OCI-LY1 (cell line): Measurements from ENCODE around the gene PPP2R2C.

Experiments used
- H2AFZ ChIP-seq: fragments of 200-600 bp; sonication (generic), shearing (Covaris generic); 2 replicates; pipeline ENCODE4 v1.6.0; 2014; ENCODE audit warnings: antibody characterized with exemption, mild to moderate bottlenecking, low read length
- H3F3A ChIP-seq: fragments of 200-600 bp; sonication (generic), shearing (Covaris generic); 2 replicates; pipeline ENCODE4 v1.6.0; 2014; ENCODE audit warnings: mild to moderate bottlenecking, antibody characterized with exemption, low read length, moderate library complexity; ENCODE audit not compliant: insufficient read depth
- H3K27ac ChIP-seq: fragments of 200-600 bp; sonication (generic); 2 replicates; pipeline ENCODE4 v1.5.1; 2014; ENCODE audit warnings: low read length, mixed run types, mild to moderate bottlenecking, low read depth; ENCODE audit not compliant: poor library complexity, severe bottlenecking
- H3K27me3 ChIP-seq: fragments of 200-600 bp; sonication (generic); 2 replicates; pipeline ENCODE4 v1.6.0; 2014; ENCODE audit warnings: antibody characterized with exemption, mild to moderate bottlenecking, low read length, moderate library complexity; ENCODE audit not compliant: insufficient read depth
- H3K36me3 ChIP-seq: fragments of 200-600 bp; sonication (generic); 2 replicates; pipeline ENCODE4 v1.6.1; 2014; ENCODE audit warnings: mild to moderate bottlenecking, antibody characterized with exemption, low read length, moderate library complexity, mixed read lengths; ENCODE audit not compliant: insufficient read depth
- H3K4me1 ChIP-seq: fragments of 200-600 bp; sonication (generic); 2 replicates; pipeline ENCODE4 v1.5.1; 2014; ENCODE audit warnings: mild to moderate bottlenecking, low read length, moderate library complexity; ENCODE audit not compliant: insufficient read depth, severe bottlenecking
- H3K4me2 ChIP-seq: fragments of 200-600 bp; sonication (generic), shearing (Covaris generic); 2 replicates; pipeline ENCODE4 v1.6.1; 2014; ENCODE audit warnings: low read length
- H3K4me3 ChIP-seq: fragments of 200-600 bp; sonication (generic); 2 replicates; pipeline ENCODE4 v1.5.1; 2014; ENCODE audit warnings: low read length, low read depth, mild to moderate bottlenecking, mixed read lengths; ENCODE audit not compliant: poor library complexity, severe bottlenecking
- H3K79me2 ChIP-seq: fragments of 200-600 bp; shearing (Covaris generic); 2 replicates; pipeline ENCODE4 v1.6.1; 2016; ENCODE audit warnings: mixed run types, low read length, mixed read lengths; ENCODE audit not compliant: insufficient read depth
- H3K9ac ChIP-seq: fragments of 200-600 bp; sonication (generic), shearing (Covaris generic); 2 replicates; pipeline ENCODE4 v1.6.1; 2014; ENCODE audit warnings: mild to moderate bottlenecking, low read length, mixed read lengths
- H3K9me2 ChIP-seq: fragments of 200-600 bp; sonication (generic), shearing (Covaris generic); 2 replicates; pipeline ENCODE4 v1.6.1; 2014; ENCODE audit warnings: low read depth, mild to moderate bottlenecking, low read length, mixed read lengths
- H3K9me3 ChIP-seq: fragments of 200-600 bp; shearing (Covaris generic); 2 replicates; pipeline ENCODE4 v1.6.1; 2014; ENCODE audit warnings: low read length, mixed read lengths
- H4K20me1 ChIP-seq: fragments of 200-600 bp; sonication (generic), shearing (Covaris generic); 2 replicates; pipeline ENCODE4 v1.6.0; 2016; ENCODE audit warnings: mild to moderate bottlenecking, low read length; ENCODE audit not compliant: insufficient read depth
- CTCF ChIP-seq: fragments of 200-600 bp; sonication (generic), shearing (Covaris generic); IDR thresholded peaks from 2 replicates; pipeline ENCODE4 v1.5.1; 2017; ENCODE audit warnings: mild to moderate bottlenecking, antibody characterized with exemption, low read length, moderate library complexity, mixed read lengths
- EZH2 ChIP-seq: fragments of 200-600 bp; sonication (generic), shearing (Covaris generic); IDR thresholded peaks from 2 replicates; pipeline ENCODE4 v1.8.0; 2017; ENCODE audit warnings: borderline replicate concordance, mixed run types, mild to moderate bottlenecking, antibody characterized with exemption, low read length, moderate library complexity, mixed read lengths

PPP2R2C gene

GRCh38 chr4:6447672-6448171 lies 24.7 kb downstream of the PPP2R2C start:
- no peak overlapping the region for H2AFZ ChIP-seq
- no peak for TF ChIP-seq CTCF
- TF ChIP-seq EZH2: no peak
- H3F3A ChIP-seq: no peaks in the 10 kb centered on the region
- no peaks in the 10 kb centered on the region for H4K20me1 ChIP-seq
- H3K36me3 ChIP-seq: no peaks in the 10 kb centered on the region
- H3K9me3 ChIP-seq: no peaks in the 10 kb centered on the region
- H3K4me2 ChIP-seq: no peak overlapping the region
- H3K27me3 ChIP-seq: no peaks in the 10 kb centered on the region
- H3K4me1 ChIP-seq: no peaks in the 10 kb centered on the region
- no peaks in the 10 kb centered on the region for H3K9me2 ChIP-seq
- no peaks in the 10 kb centered on the region for H3K79me2 ChIP-seq
- no peak overlapping the region for H3K4me3 ChIP-seq
- no peak overlapping the region for H3K27ac ChIP-seq
- no peak overlapping the region for H3K9ac ChIP-seq

GRCh38 chr4:6446538-6447451 lies 25.6 kb downstream of the PPP2R2C start:
- Histone ChIP-seq H3K9ac (no peak overlapping the region), H3K4me1 (no peaks in the 10 kb centered on the region), H4K20me1 (no peaks in the 10 kb centered on the region), H3K4me3 (no peak overlapping the region), H3K27me3 (no peaks in the 10 kb centered on the region), H3K4me2 (no peak overlapping the region), H3F3A (no peaks in the 10 kb centered on the region), H2AFZ (no peak overlapping the region), H3K79me2 (no peaks in the 10 kb centered on the region), H3K9me3 (no peaks in the 10 kb centered on the region), H3K27ac (no peak overlapping the region), H3K36me3 (no peaks in the 10 kb centered on the region), H3K9me2 (no peaks in the 10 kb centered on the region)
- TF ChIP-seq EZH2 (no peak), CTCF (no peak)

- Histone ChIP-seq H3K9ac (no peak overlapping the region), H4K20me1 (no peaks in the 10 kb centered on the region), H3K4me2 (no peak overlapping the region), H3F3A (no peaks in the 10 kb centered on the region), H3K36me3 (no peaks in the 10 kb centered on the region), H3K79me2 (no peaks in the 10 kb centered on the region), H3K4me1 (no peaks in the 10 kb centered on the region), H3K4me3 (no peak overlapping the region), H3K27me3 (no peaks in the 10 kb centered on the region), H3K9me3 (no peaks in the 10 kb centered on the region), H3K9me2 (no peaks in the 10 kb centered on the region), H3K27ac (no peak overlapping the region), H2AFZ (no peak overlapping the region)
- TF ChIP-seq EZH2: no peak
- TF ChIP-seq CTCF: no peak
Measured at GRCh38 chr4:6446130-6446482, 26.3 kb downstream of the PPP2R2C start.
